ENCODE measurements around the gene PTPRG. TPM values are rescaled to one million over a fixed set of nuclear protein-coding genes. Genes with fewer than 3 reads are reported as not detected.

Gene PTPRG
- total RNA-seq, 2 experiments from 2014 or later = 0.24 to 0.37 TPM

GRCh38 chr3:61796911-61797310 lies 235.5 kb downstream of the PTPRG start:
- intact Hi-C loops (cut with micrococcal nuclease) = no loop called here
- DNase-seq = no peak
- Mint-ChIP-seq H3K36me3 (ENCODE audit: low read depth) (no peaks in the 10 kb centered on the region), H3K4me1 (ENCODE audit: low read depth) (no peaks in the 10 kb centered on the region), H3K9me3 (no peaks in the 10 kb centered on the region), H3K4me3 (no peak overlapping the region), H3K27ac (no peak overlapping the region), H3K27me3 (ENCODE audit: low read depth) (peaks cover 5% of the 10 kb centered on the region)
- CTCF ChIA-PET = interaction anchor here (0.5 kb wide), 1 partner anchor 998 kb away, joined by 3 read pairs; no protein-coding TSS in a partner anchor

- DNase-seq = no peak
- H3K4me3 Mint-ChIP-seq = no peak overlapping the region
- intact Hi-C loops (cut with micrococcal nuclease) = no loop called here
- H3K36me3 Mint-ChIP-seq (ENCODE audit: low read depth) = no peaks in the 10 kb centered on the region
- H3K9me3 Mint-ChIP-seq = no peaks in the 10 kb centered on the region
- CTCF ChIA-PET = no interaction called here
- H3K27ac Mint-ChIP-seq = no peak overlapping the region
- H3K4me1 Mint-ChIP-seq (ENCODE audit: low read depth) = no peaks in the 10 kb centered on the region
- H3K27me3 Mint-ChIP-seq (ENCODE audit: low read depth) = peaks cover 2% of the 10 kb centered on the region
These were observed 241.4 kb downstream of the PTPRG start for GRCh38 chr3:61802772-61803171.

GRCh38 chr3:61803983-61804382 lies 242.6 kb downstream of the PTPRG start:
- intact Hi-C loops (cut with micrococcal nuclease) = no loop called here
- CTCF ChIA-PET = no interaction called here
- Mint-ChIP-seq H3K4me1 (ENCODE audit: low read depth) (no peaks in the 10 kb centered on the region), H3K4me3 (no peak overlapping the region), H3K9me3 (no peaks in the 10 kb centered on the region), H3K27me3 (ENCODE audit: low read depth) (peaks cover 2% of the 10 kb centered on the region), H3K36me3 (ENCODE audit: low read depth) (no peaks in the 10 kb centered on the region), H3K27ac (no peak overlapping the region)
- no peak for DNase-seq

GRCh38 chr3:61804782-61805181 lies 243.4 kb downstream of the PTPRG start:
- Mint-ChIP-seq H3K27me3 (ENCODE audit: low read depth) (peaks cover 4% of the 10 kb centered on the region), H3K36me3 (ENCODE audit: low read depth) (no peaks in the 10 kb centered on the region), H3K4me3 (no peak overlapping the region), H3K4me1 (ENCODE audit: low read depth) (no peaks in the 10 kb centered on the region), H3K9me3 (no peaks in the 10 kb centered on the region), H3K27ac (no peak overlapping the region)
- CTCF ChIA-PET = no interaction called here
- intact Hi-C loops (cut with micrococcal nuclease) = no loop called here
- DNase-seq = no peak

GRCh38 chr3:61805510-61806080 lies 244.2 kb downstream of the PTPRG start:
- intact Hi-C loops (cut with micrococcal nuclease) = no loop called here
- peaks cover 4% of the 10 kb centered on the region for H3K27me3 Mint-ChIP-seq (ENCODE audit: low read depth)
- H3K4me3 Mint-ChIP-seq = no peak overlapping the region
- no peaks in the 10 kb centered on the region for H3K9me3 Mint-ChIP-seq
- H3K4me1 Mint-ChIP-seq (ENCODE audit: low read depth) = no peaks in the 10 kb centered on the region
- no peaks in the 10 kb centered on the region for H3K36me3 Mint-ChIP-seq (ENCODE audit: low read depth)
- CTCF ChIA-PET = no interaction called here
- H3K27ac Mint-ChIP-seq = no peak overlapping the region
- no peak for DNase-seq

- no peak overlapping the region for H3K27ac Mint-ChIP-seq
- CTCF ChIA-PET = no interaction called here
- no peak for DNase-seq
- H3K9me3 Mint-ChIP-seq = no peaks in the 10 kb centered on the region
- no peak overlapping the region for H3K4me3 Mint-ChIP-seq
- H3K36me3 Mint-ChIP-seq (ENCODE audit: low read depth) = no peaks in the 10 kb centered on the region
- intact Hi-C loops (cut with micrococcal nuclease) = no loop called here
- H3K4me1 Mint-ChIP-seq (ENCODE audit: low read depth) = no peaks in the 10 kb centered on the region
- peaks cover 4% of the 10 kb centered on the region for H3K27me3 Mint-ChIP-seq (ENCODE audit: low read depth)
These were observed 245.4 kb downstream of the PTPRG start for GRCh38 chr3:61806810-61807209.

GRCh38 chr3:61807865-61808276 lies 246.5 kb downstream of the PTPRG start:
- Mint-ChIP-seq H3K36me3 (ENCODE audit: low read depth) (no peaks in the 10 kb centered on the region), H3K27me3 (ENCODE audit: low read depth) (peaks cover 4% of the 10 kb centered on the region), H3K27ac (no peak overlapping the region), H3K4me1 (ENCODE audit: low read depth) (no peaks in the 10 kb centered on the region), H3K4me3 (no peak overlapping the region), H3K9me3 (no peaks in the 10 kb centered on the region)
- CTCF ChIA-PET = no interaction called here
- intact Hi-C loops (cut with micrococcal nuclease) = no loop called here
- no peak for DNase-seq

GRCh38 chr3:61808526-61808925 lies 247.2 kb downstream of the PTPRG start:
- no peaks in the 10 kb centered on the region for H3K9me3 Mint-ChIP-seq
- DNase-seq = no peak
- no peaks in the 10 kb centered on the region for H3K4me1 Mint-ChIP-seq (ENCODE audit: low read depth)
- peaks cover 4% of the 10 kb centered on the region for H3K27me3 Mint-ChIP-seq (ENCODE audit: low read depth)
- no peak overlapping the region for H3K27ac Mint-ChIP-seq
- H3K4me3 Mint-ChIP-seq = no peak overlapping the region
- intact Hi-C loops (cut with micrococcal nuclease) = no loop called here
- no peaks in the 10 kb centered on the region for H3K36me3 Mint-ChIP-seq (ENCODE audit: low read depth)
- CTCF ChIA-PET = no interaction called here

GRCh38 chr3:61808999-61809398 lies 247.6 kb downstream of the PTPRG start:
- peaks cover 4% of the 10 kb centered on the region for H3K27me3 Mint-ChIP-seq (ENCODE audit: low read depth)
- no peak overlapping the region for H3K27ac Mint-ChIP-seq
- no peak overlapping the region for H3K4me3 Mint-ChIP-seq
- intact Hi-C loops (cut with micrococcal nuclease) = no loop called here
- no peak for DNase-seq
- no peaks in the 10 kb centered on the region for H3K36me3 Mint-ChIP-seq (ENCODE audit: low read depth)
- H3K9me3 Mint-ChIP-seq = no peaks in the 10 kb centered on the region
- CTCF ChIA-PET = no interaction called here
- H3K4me1 Mint-ChIP-seq (ENCODE audit: low read depth) = no peaks in the 10 kb centered on the region

GRCh38 chr3:61809879-61810278 lies 248.5 kb downstream of the PTPRG start:
- no peak for DNase-seq
- H3K36me3 Mint-ChIP-seq (ENCODE audit: low read depth) = no peaks in the 10 kb centered on the region
- CTCF ChIA-PET = no interaction called here
- H3K9me3 Mint-ChIP-seq = no peaks in the 10 kb centered on the region
- intact Hi-C loops (cut with micrococcal nuclease) = no loop called here
- H3K4me3 Mint-ChIP-seq = no peak overlapping the region
- no peaks in the 10 kb centered on the region for H3K4me1 Mint-ChIP-seq (ENCODE audit: low read depth)
- H3K27ac Mint-ChIP-seq = no peak overlapping the region
- H3K27me3 Mint-ChIP-seq (ENCODE audit: low read depth) = peaks cover 4% of the 10 kb centered on the region

GRCh38 chr3:61810953-61811497 lies 249.7 kb downstream of the PTPRG start:
- intact Hi-C loops (cut with micrococcal nuclease) = no loop called here
- no peaks in the 10 kb centered on the region for H3K9me3 Mint-ChIP-seq
- H3K27ac Mint-ChIP-seq = no peak overlapping the region
- no peaks in the 10 kb centered on the region for H3K36me3 Mint-ChIP-seq (ENCODE audit: low read depth)
- no peak for DNase-seq
- peaks cover 4% of the 10 kb centered on the region for H3K27me3 Mint-ChIP-seq (ENCODE audit: low read depth)
- no peaks in the 10 kb centered on the region for H3K4me1 Mint-ChIP-seq (ENCODE audit: low read depth)
- CTCF ChIA-PET = no interaction called here
- no peak overlapping the region for H3K4me3 Mint-ChIP-seq

- no peak overlapping the region for H3K4me3 Mint-ChIP-seq
- H3K9me3 Mint-ChIP-seq = no peaks in the 10 kb centered on the region
- CTCF ChIA-PET = no interaction called here
- H3K27ac Mint-ChIP-seq = no peak overlapping the region
- H3K4me1 Mint-ChIP-seq (ENCODE audit: low read depth) = no peaks in the 10 kb centered on the region
- H3K27me3 Mint-ChIP-seq (ENCODE audit: low read depth) = peaks cover 4% of the 10 kb centered on the region
- H3K36me3 Mint-ChIP-seq (ENCODE audit: low read depth) = no peaks in the 10 kb centered on the region
- intact Hi-C loops (cut with micrococcal nuclease) = no loop called here
- no peak for DNase-seq
These were observed 250.3 kb downstream of the PTPRG start for GRCh38 chr3:61811652-61812051.

- no peak for DNase-seq
- CTCF ChIA-PET = no interaction called here
- H3K27me3 Mint-ChIP-seq (ENCODE audit: low read depth) = peaks cover 4% of the 10 kb centered on the region
- H3K27ac Mint-ChIP-seq = no peak overlapping the region
- intact Hi-C loops (cut with micrococcal nuclease) = no loop called here
- H3K4me3 Mint-ChIP-seq = no peak overlapping the region
- no peaks in the 10 kb centered on the region for H3K36me3 Mint-ChIP-seq (ENCODE audit: low read depth)
- H3K4me1 Mint-ChIP-seq (ENCODE audit: low read depth) = no peaks in the 10 kb centered on the region
- no peaks in the 10 kb centered on the region for H3K9me3 Mint-ChIP-seq
These were observed 250.7 kb downstream of the PTPRG start for GRCh38 chr3:61812085-61812484.
